ENCODE data around the gene ANOS1.

GRCh38 chrX:8738588-8739189 lies 6.8 kb upstream of the ANOS1 start:
- peak; percentile 75 for TF ChIP-seq CTCF (IDR thresholded peaks at IDR 0.05; ENCODE audit: poor library complexity, severe bottlenecking)
- no peak for TF ChIP-seq MXI1 (conservative IDR thresholded peaks at IDR 0.05; ENCODE audit: poor library complexity, severe bottlenecking)
- TF ChIP-seq EZH2 (IDR thresholded peaks at IDR 0.05; ENCODE audit: borderline replicate concordance, insufficient read depth, low read length, poor library complexity, severe bottlenecking), result no peak
- TF ChIP-seq EP300 (conservative IDR thresholded peaks at IDR 0.05; ENCODE audit: poor library complexity, severe bottlenecking), result no peak
- TF ChIP-seq SMC3 (conservative IDR thresholded peaks at IDR 0.05; ENCODE audit: poor library complexity), result peak; percentile 83
- TF ChIP-seq POLR2AphosphoS5 (IDR thresholded peaks at IDR 0.05), result no peak
